Hepatocyte (in vitro differentiated cells): ENCODE results near the gene PDE4D. TPM values are rescaled to one million over a fixed set of nuclear protein-coding genes. Genes with fewer than 3 reads are reported as not detected.

ENCODE experiments used
- DNase-seq: peaks from one replicate; pipeline ENCODE4 v3.0.0-alpha.2; 2016; ENCODE audit warnings: low spot score
- H2AFZ ChIP-seq: fragments of 200-600 bp; sonication (generic); 2 replicates; pipeline ENCODE4 v1.6.0; 2016; ENCODE audit warnings: antibody characterized with exemption, mild to moderate bottlenecking
- H3K27ac ChIP-seq: fragments of 200-600 bp; sonication (generic); 2 replicates; pipeline ENCODE4 v1.5.1; 2016; ENCODE audit warnings: mild to moderate bottlenecking
- H3K27me3 ChIP-seq: fragments of 200-600 bp; sonication (generic); 2 replicates; pipeline ENCODE4 v1.6.1; 2016
- H3K36me3 ChIP-seq: fragments of 200-600 bp; sonication (generic); replicated peaks from 2 replicates; pipeline ENCODE4 v1.5.1; 2016; ENCODE audit warnings: low read depth; ENCODE audit not compliant: insufficient read depth
- H3K4me1 ChIP-seq: fragments of 200-600 bp; sonication (generic); 2 replicates; pipeline ENCODE4 v1.5.1; 2016; ENCODE audit warnings: mild to moderate bottlenecking, moderate library complexity; ENCODE audit not compliant: insufficient read depth
- H3K4me2 ChIP-seq: fragments of 200-600 bp; sonication (generic); 2 replicates; pipeline ENCODE4 v1.6.0; 2016
- H3K4me3 ChIP-seq: fragments of 200-600 bp; sonication (generic); 2 replicates; pipeline ENCODE4 v1.5.1; 2016; ENCODE audit warnings: mild to moderate bottlenecking
- H3K79me2 ChIP-seq: fragments of 200-600 bp; sonication (generic); 2 replicates; pipeline ENCODE4 v1.6.0; 2017; ENCODE audit warnings: mild to moderate bottlenecking
- H3K9me2 ChIP-seq: fragments of 200-600 bp; sonication (generic); replicated peaks from 2 replicates; pipeline ENCODE4 v1.6.0; 2017; ENCODE audit warnings: mild to moderate bottlenecking; ENCODE audit not compliant: insufficient read depth
- H3K9me3 ChIP-seq: fragments of 200-600 bp; sonication (generic); 2 replicates; pipeline ENCODE4 v1.5.1; 2016; ENCODE audit warnings: low read depth, mild to moderate bottlenecking
- H4K20me1 ChIP-seq: fragments of 200-600 bp; sonication (generic); 2 replicates; pipeline ENCODE4 v1.6.0; 2016; ENCODE audit warnings: mild to moderate bottlenecking; ENCODE audit not compliant: insufficient read depth, poor library complexity, severe bottlenecking
- CTCF ChIP-seq: fragments of 200-600 bp; sonication (generic); IDR thresholded peaks from 2 replicates; pipeline ENCODE4 v1.5.1; 2016; ENCODE audit warnings: antibody characterized with exemption, mild to moderate bottlenecking; ENCODE audit not compliant: poor library complexity
- EZH2 ChIP-seq: fragments of 200-600 bp; sonication (generic); IDR thresholded peaks from 2 replicates; pipeline ENCODE4 v1.6.1; 2016; ENCODE audit warnings: antibody characterized with exemption, mild to moderate bottlenecking, borderline replicate concordance
- EZH2phosphoT487 ChIP-seq: fragments of 200-600 bp; sonication (generic); IDR thresholded peaks from one replicate; pipeline ENCODE4 v1.6.1; 2018; ENCODE audit warnings: antibody characterized with exemption, mild to moderate bottlenecking, low read depth, moderate library complexity; ENCODE audit not compliant: unreplicated experiment, severe bottlenecking
- WGBS: methylation state at CpG from one replicate; pipeline ENCODE4 v1.1.6; 2016; ENCODE audit warnings: low lambda C conversion rate; ENCODE audit errors: missing lambda C conversion rate; 5-methylcytosine and 5-hydroxymethylcytosine counted together
- polyA plus RNA-seq: library from polyadenylated mRNA; unstranded; fragments of >200 nt; fragmentation: Nextera tagmentation; extraction: Ambion mirVana; gene quantifications from 2 replicates; pipeline ENCODE4 v1.2.1, GENCODE V29; 2016
- total RNA-seq: library from RNA; depleted of rRNA; stranded (reverse); fragments of >200 nt; gene quantifications from 2 replicates; pipeline ENCODE4 v1.2.3, GENCODE V29; 2014

PDE4D gene
- total and polyA plus RNA-seq, 2 experiments from 2014 or later = 14.5 to 45.2 TPM

- H2AFZ ChIP-seq = no peak overlapping the region
- no peak for DNase-seq
- 72% methylated on average over 1 of the region's 1 CpG for WGBS
Measured at GRCh38 chr5:59241552-59241951, 652.0 kb downstream of the PDE4D start.

GRCh38 chr5:59241119-59241518, 652.4 kb downstream of the PDE4D start:
- H3K36me3 ChIP-seq = no peaks in the 10 kb centered on the region
- no peaks in the 10 kb centered on the region for H3K9me2 ChIP-seq
- H3K79me2 ChIP-seq = peaks cover 7% of the 10 kb centered on the region
- no peak overlapping the region for H2AFZ ChIP-seq
- TF ChIP-seq CTCF (no peak), EZH2 (no peak), EZH2phosphoT487 (no peak)
- no peak overlapping the region for H3K4me2 ChIP-seq
- H3K27me3 ChIP-seq = no peaks in the 10 kb centered on the region
- peaks cover 15% of the 10 kb centered on the region for H3K4me1 ChIP-seq
- WGBS = 92% methylated on average over 1 of the region's 1 CpG
- H3K4me3 ChIP-seq = no peak overlapping the region
- H3K27ac ChIP-seq = no peak overlapping the region
- no peak for DNase-seq
- no peaks in the 10 kb centered on the region for H3K9me3 ChIP-seq
- no peaks in the 10 kb centered on the region for H4K20me1 ChIP-seq

More at GRCh38 chr5:59241552-59241951, 652.0 kb downstream of the PDE4D start:
- Histone ChIP-seq H3K4me1 (peaks cover 15% of the 10 kb centered on the region), H3K79me2 (peaks cover 7% of the 10 kb centered on the region), H3K9me2 (no peaks in the 10 kb centered on the region), H3K27me3 (no peaks in the 10 kb centered on the region), H4K20me1 (no peaks in the 10 kb centered on the region), H3K36me3 (no peaks in the 10 kb centered on the region), H3K4me2 (no peak overlapping the region), H3K9me3 (no peaks in the 10 kb centered on the region), H3K4me3 (no peak overlapping the region), H3K27ac (no peak overlapping the region)
- TF ChIP-seq CTCF (no peak), EZH2phosphoT487 (no peak), EZH2 (no peak)

GRCh38 chr5:59238126-59238902, 655.2 kb downstream of the PDE4D start:
- Histone ChIP-seq H3K9me3 (no peaks in the 10 kb centered on the region), H3K79me2 (peaks cover 10% of the 10 kb centered on the region), H3K4me1 (peaks cover 4% of the 10 kb centered on the region), H3K27ac (no peak overlapping the region), H3K9me2 (no peaks in the 10 kb centered on the region), H3K4me2 (no peak overlapping the region), H3K4me3 (no peak overlapping the region), H2AFZ (no peak overlapping the region), H4K20me1 (no peaks in the 10 kb centered on the region), H3K27me3 (no peaks in the 10 kb centered on the region), H3K36me3 (no peaks in the 10 kb centered on the region)
- 75% methylated on average over 3 of the region's 3 CpGs for WGBS
- TF ChIP-seq EZH2phosphoT487 (no peak), CTCF (no peak), EZH2 (no peak)
- DNase-seq = no peak
